ENCODE results near the gene GMPS.
"Not testable (repeated sequence)": the region's sequence is repeated elsewhere in the genome, so short reads cannot be mapped to it uniquely, and the experiment has no call there.

GMPS gene

GRCh38 chr3:155859859-155860258 is 10.6 kb upstream of the GMPS start:
- no peaks in the 10 kb centered on the region for H3K4me1 ChIP-seq (ENCODE audit: control insufficient read depth, low read depth, low read length)
- no peak overlapping the region for H3K4me3 ChIP-seq (ENCODE audit: low read length)
- no peaks in the 10 kb centered on the region for H3K27me3 ChIP-seq (ENCODE audit: control insufficient read depth, insufficient read depth, low read length)
- H3K9ac ChIP-seq (ENCODE audit: low read length): no peak overlapping the region
- H3K27ac ChIP-seq (ENCODE audit: low read length): no peak overlapping the region
- no peaks in the 10 kb centered on the region for H3K36me3 ChIP-seq (ENCODE audit: control insufficient read depth, low read depth, low read length)
- H3K9me3 ChIP-seq (ENCODE audit: control insufficient read depth, low read depth, low read length): no peaks in the 10 kb centered on the region

GRCh38 chr3:155860424-155860823 is 10.0 kb upstream of the GMPS start:
- not testable (repeated sequence) for H3K9ac ChIP-seq (ENCODE audit: low read length); H3K4me3 ChIP-seq (ENCODE audit: low read length); H3K9me3 ChIP-seq (ENCODE audit: control insufficient read depth, low read depth, low read length); H3K27me3 ChIP-seq (ENCODE audit: control insufficient read depth, insufficient read depth, low read length); H3K4me1 ChIP-seq (ENCODE audit: control insufficient read depth, low read depth, low read length); H3K27ac ChIP-seq (ENCODE audit: low read length); H3K36me3 ChIP-seq (ENCODE audit: control insufficient read depth, low read depth, low read length)

GRCh38 chr3:155861476-155862183 is 8.8 kb upstream of the GMPS start:
- Histone ChIP-seq H3K9me3 (ENCODE audit: control insufficient read depth, low read depth, low read length) (no peaks in the 10 kb centered on the region), H3K4me1 (ENCODE audit: control insufficient read depth, low read depth, low read length) (no peaks in the 10 kb centered on the region), H3K27me3 (ENCODE audit: control insufficient read depth, insufficient read depth, low read length) (no peaks in the 10 kb centered on the region), H3K9ac (ENCODE audit: low read length) (no peak overlapping the region), H3K36me3 (ENCODE audit: control insufficient read depth, low read depth, low read length) (no peaks in the 10 kb centered on the region), H3K27ac (ENCODE audit: low read length) (no peak overlapping the region), H3K4me3 (ENCODE audit: low read length) (no peak overlapping the region)

- not testable (repeated sequence) for H3K4me3 ChIP-seq (ENCODE audit: low read length); H3K36me3 ChIP-seq (ENCODE audit: control insufficient read depth, low read depth, low read length); H3K4me1 ChIP-seq (ENCODE audit: control insufficient read depth, low read depth, low read length); H3K9me3 ChIP-seq (ENCODE audit: control insufficient read depth, low read depth, low read length); H3K27me3 ChIP-seq (ENCODE audit: control insufficient read depth, insufficient read depth, low read length); H3K9ac ChIP-seq (ENCODE audit: low read length); H3K27ac ChIP-seq (ENCODE audit: low read length)
These were observed 8.0 kb upstream of the GMPS start for GRCh38 chr3:155862290-155862982.

GRCh38 chr3:155863072-155863784 is 7.2 kb upstream of the GMPS start:
- Histone ChIP-seq H3K36me3 (ENCODE audit: control insufficient read depth, low read depth, low read length) (no peaks in the 10 kb centered on the region), H3K9me3 (ENCODE audit: control insufficient read depth, low read depth, low read length) (no peaks in the 10 kb centered on the region), H3K9ac (ENCODE audit: low read length) (no peak overlapping the region), H3K4me3 (ENCODE audit: low read length) (no peak overlapping the region), H3K27ac (ENCODE audit: low read length) (no peak overlapping the region), H3K4me1 (ENCODE audit: control insufficient read depth, low read depth, low read length) (no peaks in the 10 kb centered on the region), H3K27me3 (ENCODE audit: control insufficient read depth, insufficient read depth, low read length) (no peaks in the 10 kb centered on the region)

GRCh38 chr3:155869691-155870090 is 759 bp upstream of the GMPS start:
- Histone ChIP-seq H3K27me3 (ENCODE audit: control insufficient read depth, insufficient read depth, low read length) (no peaks in the 10 kb centered on the region), H3K36me3 (ENCODE audit: control insufficient read depth, low read depth, low read length) (no peaks in the 10 kb centered on the region), H3K9me3 (ENCODE audit: control insufficient read depth, low read depth, low read length) (no peaks in the 10 kb centered on the region), H3K4me3 (ENCODE audit: low read length) (peak overlapping the region; percentile 69), H3K4me1 (ENCODE audit: control insufficient read depth, low read depth, low read length) (peaks cover 11% of the 10 kb centered on the region), H3K27ac (ENCODE audit: low read length) (peak overlapping the region; percentile 72), H3K9ac (ENCODE audit: low read length) (peak overlapping the region; percentile 70)

- Histone ChIP-seq H3K9me3 (ENCODE audit: control insufficient read depth, low read depth, low read length) (no peaks in the 10 kb centered on the region), H3K4me3 (ENCODE audit: low read length) (peak overlapping the region; percentile 87), H3K4me1 (ENCODE audit: control insufficient read depth, low read depth, low read length) (peaks cover 11% of the 10 kb centered on the region), H3K27me3 (ENCODE audit: control insufficient read depth, insufficient read depth, low read length) (no peaks in the 10 kb centered on the region), H3K27ac (ENCODE audit: low read length) (peak overlapping the region; percentile 83), H3K9ac (ENCODE audit: low read length) (peak overlapping the region; percentile 94), H3K36me3 (ENCODE audit: control insufficient read depth, low read depth, low read length) (no peaks in the 10 kb centered on the region)
These were observed 695 bp downstream of the GMPS start for GRCh38 chr3:155870945-155871745.

GRCh38 chr3:155871746-155872158 is 1.3 kb downstream of the GMPS start:
- no peaks in the 10 kb centered on the region for H3K9me3 ChIP-seq (ENCODE audit: control insufficient read depth, low read depth, low read length)
- H3K9ac ChIP-seq (ENCODE audit: low read length): peak overlapping the region; percentile 94
- no peaks in the 10 kb centered on the region for H3K36me3 ChIP-seq (ENCODE audit: control insufficient read depth, low read depth, low read length)
- H3K27ac ChIP-seq (ENCODE audit: low read length): no peak overlapping the region
- no peaks in the 10 kb centered on the region for H3K27me3 ChIP-seq (ENCODE audit: control insufficient read depth, insufficient read depth, low read length)
- peak overlapping the region; percentile 87 for H3K4me3 ChIP-seq (ENCODE audit: low read length)
- peaks cover 11% of the 10 kb centered on the region for H3K4me1 ChIP-seq (ENCODE audit: control insufficient read depth, low read depth, low read length)

- Histone ChIP-seq H3K27me3 (ENCODE audit: control insufficient read depth, insufficient read depth, low read length) (no peaks in the 10 kb centered on the region), H3K9ac (ENCODE audit: low read length) (peak overlapping the region; percentile 94), H3K27ac (ENCODE audit: low read length) (no peak overlapping the region), H3K4me1 (ENCODE audit: control insufficient read depth, low read depth, low read length) (peaks cover 19% of the 10 kb centered on the region), H3K36me3 (ENCODE audit: control insufficient read depth, low read depth, low read length) (no peaks in the 10 kb centered on the region), H3K4me3 (ENCODE audit: low read length) (peak overlapping the region; percentile 87), H3K9me3 (ENCODE audit: control insufficient read depth, low read depth, low read length) (no peaks in the 10 kb centered on the region)
These were observed 2.6 kb downstream of the GMPS start for GRCh38 chr3:155872904-155873646.

GRCh38 chr3:155876037-155876436 is 5.6 kb downstream of the GMPS start:
- Histone ChIP-seq H3K36me3 (ENCODE audit: control insufficient read depth, low read depth, low read length) (no peaks in the 10 kb centered on the region), H3K4me3 (ENCODE audit: low read length) (no peak overlapping the region), H3K9ac (ENCODE audit: low read length) (no peak overlapping the region), H3K27me3 (ENCODE audit: control insufficient read depth, insufficient read depth, low read length) (no peaks in the 10 kb centered on the region), H3K27ac (ENCODE audit: low read length) (no peak overlapping the region), H3K4me1 (ENCODE audit: control insufficient read depth, low read depth, low read length) (peaks cover 11% of the 10 kb centered on the region), H3K9me3 (ENCODE audit: control insufficient read depth, low read depth, low read length) (no peaks in the 10 kb centered on the region)

- Histone ChIP-seq H3K4me1 (ENCODE audit: control insufficient read depth, low read depth, low read length) (peaks cover 11% of the 10 kb centered on the region), H3K27me3 (ENCODE audit: control insufficient read depth, insufficient read depth, low read length) (no peaks in the 10 kb centered on the region), H3K9me3 (ENCODE audit: control insufficient read depth, low read depth, low read length) (no peaks in the 10 kb centered on the region), H3K27ac (ENCODE audit: low read length) (no peak overlapping the region), H3K4me3 (ENCODE audit: low read length) (no peak overlapping the region), H3K36me3 (ENCODE audit: control insufficient read depth, low read depth, low read length) (no peaks in the 10 kb centered on the region), H3K9ac (ENCODE audit: low read length) (no peak overlapping the region)
These were observed 6.1 kb downstream of the GMPS start for GRCh38 chr3:155876503-155876902.
